Measurements from ENCODE around the gene LRRC39. TPM values are rescaled to one million over a fixed set of nuclear protein-coding genes. Genes with fewer than 3 reads are reported as not detected.

LRRC39 gene
- total RNA-seq = 10 to 100 TPM in 6 of 9 donors, 1 to 10 TPM in 3; 1.3 to 26.4 (median 11.8) TPM
- 10 to 100 TPM in 2 of 3 donors, 1 to 10 TPM in 1; 3.4 to 52.0 (median 10.3) TPM for polyA plus RNA-seq
- long read RNA-seq, donor 1, partial matches to known transcripts = 0 of 1 reads
- long read RNA-seq, donor 1, other reads (novel, unspliced or antisense) = 0 of 1 reads
- long read RNA-seq, donor 2 = 0 reads
- long read RNA-seq, donor 3, partial matches to known transcripts = 0 of 1 reads
- long read RNA-seq, donor 3, other reads (novel, unspliced or antisense) = 0 of 1 reads
- long read RNA-seq, donor 4, transcript LRRC39-202 (10 exons, 1,396 nt) = major isoform, 9 of 21 reads
- long read RNA-seq, donor 4, partial matches to known transcripts = 6 of 21 reads
- long read RNA-seq, donor 4, other reads (novel, unspliced or antisense) = 6 of 21 reads
- long read RNA-seq, donor 5, transcript LRRC39-202 (10 exons, 1,396 nt) = major isoform, 8 of 16 reads
- long read RNA-seq, donor 5, partial matches to known transcripts = 3 of 16 reads
- long read RNA-seq, donor 5, other reads (novel, unspliced or antisense) = 5 of 16 reads
- long read RNA-seq, donor 6, transcript LRRC39-202 (10 exons, 1,396 nt) = major isoform, 8 of 16 reads
- long read RNA-seq, donor 6, partial matches to known transcripts = 3 of 16 reads
- long read RNA-seq, donor 6, other reads (novel, unspliced or antisense) = 4 of 16 reads
- long read RNA-seq, donor 7 = 0 reads
- long read RNA-seq, donor 8, partial matches to known transcripts = 0 of 1 reads
- long read RNA-seq, donor 8, other reads (novel, unspliced or antisense) = 0 of 1 reads
- long read RNA-seq, donor 9, partial matches to known transcripts = 0 of 2 reads
- long read RNA-seq, donor 9, other reads (novel, unspliced or antisense) = 0 of 2 reads
- long read RNA-seq, donor 10 = 0 reads

DNA sequence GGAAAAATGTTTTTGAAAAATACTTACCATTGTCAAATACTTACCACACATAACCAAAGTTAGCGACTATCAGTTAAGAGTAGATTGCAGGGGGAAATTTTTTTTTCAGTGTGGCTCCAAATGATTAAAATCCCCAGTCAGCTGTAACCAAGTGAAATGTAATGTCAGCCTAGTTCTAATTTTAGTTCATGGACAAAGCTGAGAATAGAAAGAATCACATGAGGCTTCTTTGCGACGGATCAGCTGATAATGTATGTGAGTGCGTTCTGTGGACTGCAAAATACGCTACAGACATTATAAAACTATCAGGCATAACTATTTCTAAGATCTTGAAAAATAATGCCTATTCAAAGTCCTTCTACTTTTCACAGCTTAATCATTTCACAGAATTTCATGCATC, at the start of gene LRRC39:
Gene LRRC39, minus strand, starts transcription at position 166 of the 400 bp plus-strand sequence. CDS start 9,740 bp downstream, outside the sequence.
- TF ChIP-seq POLR2A (IDR thresholded peaks at IDR 0.05) = no peak
- TF ChIP-seq, protein P1, sequence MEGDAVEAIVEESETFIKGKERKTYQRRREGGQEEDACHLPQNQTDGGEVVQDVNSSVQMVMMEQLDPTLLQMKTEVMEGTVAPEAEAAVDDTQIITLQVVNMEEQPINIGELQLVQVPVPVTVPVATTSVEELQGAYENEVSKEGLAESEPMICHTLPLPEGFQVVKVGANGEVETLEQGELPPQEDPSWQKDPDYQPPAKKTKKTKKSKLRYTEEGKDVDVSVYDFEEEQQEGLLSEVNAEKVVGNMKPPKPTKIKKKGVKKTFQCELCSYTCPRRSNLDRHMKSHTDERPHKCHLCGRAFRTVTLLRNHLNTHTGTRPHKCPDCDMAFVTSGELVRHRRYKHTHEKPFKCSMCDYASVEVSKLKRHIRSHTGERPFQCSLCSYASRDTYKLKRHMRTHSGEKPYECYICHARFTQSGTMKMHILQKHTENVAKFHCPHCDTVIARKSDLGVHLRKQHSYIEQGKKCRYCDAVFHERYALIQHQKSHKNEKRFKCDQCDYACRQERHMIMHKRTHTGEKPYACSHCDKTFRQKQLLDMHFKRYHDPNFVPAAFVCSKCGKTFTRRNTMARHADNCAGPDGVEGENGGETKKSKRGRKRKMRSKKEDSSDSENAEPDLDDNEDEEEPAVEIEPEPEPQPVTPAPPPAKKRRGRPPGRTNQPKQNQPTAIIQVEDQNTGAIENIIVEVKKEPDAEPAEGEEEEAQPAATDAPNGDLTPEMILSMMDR (IDR thresholded peaks at IDR 0.05) = no peak
- DNase-seq = no peak
- peak within 1 kb of the TSS in 1 of 4 donors; percentile 42 for H3K4me3 ChIP-seq
- WGBS, 4 donors = 21 to 43% (median 27%) methylated on average over 5 of the region's 5 CpGs
- H3K27me3 ChIP-seq = no peaks in the 10 kb centered on the region
- H3K9me3 ChIP-seq (replicated peaks in 1 of 3) = no peaks in the 10 kb centered on the region
- H3K27ac ChIP-seq = no peak within 1 kb of the TSS
- intact Hi-C loops (cut with DNase I) = no loop called here
- H3K36me3 ChIP-seq (replicated peaks in 1 of 2) = no peaks in the 10 kb centered on the region
- no peaks in the 10 kb centered on the region for H3K4me1 ChIP-seq (replicated peaks in 1 of 2)

DNA sequence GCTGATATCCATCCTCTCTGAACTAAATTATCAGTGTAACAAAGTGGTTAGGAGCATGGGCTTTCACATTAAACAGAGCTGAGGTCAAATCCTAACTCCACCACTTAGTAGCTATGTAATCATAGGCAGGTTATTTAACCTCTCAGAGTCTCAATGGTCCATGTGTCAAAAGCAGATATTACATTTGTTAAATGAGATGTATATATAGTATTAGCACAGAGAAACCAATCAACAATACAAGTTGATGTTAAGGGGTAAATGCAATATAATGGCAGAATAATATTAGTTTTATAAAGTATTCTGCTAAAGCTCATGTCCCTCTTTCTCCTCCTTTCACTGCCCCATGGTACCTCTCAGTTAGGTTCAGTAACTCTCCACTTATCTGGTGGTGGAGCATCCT, 44.4 kb upstream of the LRRC39 start:
- Histone ChIP-seq H3K9me3 (replicated peaks in 1 of 3) (peaks cover 0 to 5% (median 0%) of the 10 kb centered on the region in 3 donors), H3K36me3 (replicated peaks in 1 of 2) (peaks cover 0 to 9% of the 10 kb centered on the region in 2 donors), H3K4me1 (replicated peaks in 1 of 2) (no peaks in the 10 kb centered on the region), H3K27ac (no peak overlapping the region), H3K4me3 (no peak overlapping the region), H3K27me3 (no peaks in the 10 kb centered on the region)
- intact Hi-C loops (cut with DNase I) = no loop called here
- no peak for DNase-seq
- TF ChIP-seq, protein P1 (IDR thresholded peaks at IDR 0.05) = no peak
- TF ChIP-seq POLR2A (IDR thresholded peaks at IDR 0.05) = no peak

DNA sequence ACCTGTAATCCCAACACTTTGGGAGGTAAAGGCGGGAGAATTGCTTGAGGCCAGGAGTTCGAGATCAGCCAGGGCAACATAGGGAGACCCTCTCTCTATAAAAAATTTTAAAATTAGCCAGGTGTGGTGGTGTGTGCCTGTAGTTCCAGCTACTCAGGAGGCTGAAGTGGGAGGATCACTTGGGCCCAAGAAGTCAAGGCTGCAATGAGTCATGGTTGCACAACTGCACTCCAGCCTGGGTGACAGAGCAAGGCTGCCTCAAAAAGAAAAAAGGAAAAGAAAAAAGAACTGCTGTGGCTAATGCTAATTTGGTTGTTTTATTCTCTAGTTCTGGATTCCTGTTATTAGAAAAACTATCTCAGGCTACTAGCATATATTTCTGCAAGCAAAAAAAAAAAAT, 41.8 kb upstream of the LRRC39 start:
- Histone ChIP-seq H3K4me3 (no peak overlapping the region), H3K27ac (no peak overlapping the region), H3K36me3 (replicated peaks in 1 of 2) (peaks cover 0 to 24% of the 10 kb centered on the region in 2 donors), H3K27me3 (no peaks in the 10 kb centered on the region), H3K9me3 (replicated peaks in 1 of 3) (peaks cover 0 to 5% (median 0%) of the 10 kb centered on the region in 3 donors), H3K4me1 (replicated peaks in 1 of 2) (no peaks in the 10 kb centered on the region)
- WGBS, 4 donors = 92 to 100% (median 99%) methylated on average over 2 of the region's 2 CpGs
- TF ChIP-seq, protein P1 (IDR thresholded peaks at IDR 0.05) = no peak
- no peak for TF ChIP-seq POLR2A (IDR thresholded peaks at IDR 0.05)
- DNase-seq = peak in 5 of 7 donors; percentile 37 to 50 (median 42)
- intact Hi-C loops (cut with DNase I) = no loop called here

DNA sequence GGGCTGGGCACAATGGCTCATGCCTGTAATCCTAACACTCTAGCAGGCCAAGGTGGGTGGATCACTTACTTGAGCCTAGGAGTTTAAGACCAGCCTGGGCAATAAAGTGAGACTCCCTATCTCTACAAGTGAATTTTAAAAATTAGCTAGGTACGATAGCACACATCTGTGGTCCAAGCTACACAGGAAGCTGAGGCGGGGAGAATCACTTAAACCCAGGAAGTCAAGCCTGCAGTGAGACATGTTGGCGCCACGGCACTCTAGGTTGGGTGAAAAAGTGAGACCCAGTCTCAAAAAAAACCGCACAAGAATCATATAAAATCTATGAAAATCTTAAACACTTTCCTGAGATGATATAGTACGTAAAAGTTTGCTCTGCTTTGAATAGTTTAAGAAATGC, 41.4 kb upstream of the LRRC39 start:
- WGBS, 4 donors = 79 to 94% (median 87%) methylated on average over 5 to 6 of the region's 6 CpGs
- Histone ChIP-seq H3K9me3 (replicated peaks in 1 of 3) (peaks cover 0 to 5% (median 0%) of the 10 kb centered on the region in 3 donors), H3K4me1 (replicated peaks in 1 of 2) (no peaks in the 10 kb centered on the region), H3K36me3 (replicated peaks in 1 of 2) (peaks cover 0 to 28% of the 10 kb centered on the region in 2 donors), H3K27ac (no peak overlapping the region), H3K27me3 (no peaks in the 10 kb centered on the region), H3K4me3 (no peak overlapping the region)
- no peak for DNase-seq
- intact Hi-C loops (cut with DNase I) = no loop called here
- TF ChIP-seq, protein P1 (IDR thresholded peaks at IDR 0.05) = no peak
- TF ChIP-seq POLR2A (IDR thresholded peaks at IDR 0.05) = no peak
